NCI-H526 treated with DMSO at 0.1 percent for 48 hours (cell line): Measurements from ENCODE around the gene LRP2BP.
A peak's percentile ranks its signal among the peaks of the same experiment; 100 is the strongest.

Experiments used
- DNase-seq: peaks from one replicate; lab custom pipeline; 2025; lab: John Stamatoyannopoulos, UW

The LRP2BP gene

GRCh38 chr4:185395238-185395955 lies at the start of gene LRP2BP:
TSS of gene LRP2BP (minus strand) at chr4:185395924. CDS start at chr4:185378186, 17,738 bp downstream.
- peak; percentile 12 for DNase-seq

DNA sequence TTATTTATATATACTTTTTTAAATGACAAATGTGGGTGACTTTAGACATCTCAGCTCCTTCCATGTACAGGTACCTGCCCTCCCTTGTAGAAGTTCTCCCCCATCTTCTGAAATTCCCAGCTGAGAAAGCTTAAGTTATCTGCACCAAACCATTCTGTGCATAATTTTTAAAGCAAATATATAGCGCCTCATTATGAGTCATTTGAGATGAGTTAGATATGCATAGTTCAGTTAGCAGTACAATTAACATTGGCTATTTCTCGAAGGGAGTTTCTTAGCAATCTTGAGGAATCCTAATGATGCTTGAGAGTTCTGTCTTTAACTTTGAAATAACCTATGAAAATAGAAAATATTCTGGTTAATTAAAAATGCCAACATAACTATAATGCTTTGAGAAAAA lies 49.5 kb upstream of the LRP2BP start:
- DNase-seq = no peak

GRCh38 chr4:185441479-185441878 lies 45.8 kb upstream of the LRP2BP start:
- no peak for DNase-seq

GRCh38 chr4:185437809-185438208 lies 42.1 kb upstream of the LRP2BP start:
- DNase-seq = no peak

DNA sequence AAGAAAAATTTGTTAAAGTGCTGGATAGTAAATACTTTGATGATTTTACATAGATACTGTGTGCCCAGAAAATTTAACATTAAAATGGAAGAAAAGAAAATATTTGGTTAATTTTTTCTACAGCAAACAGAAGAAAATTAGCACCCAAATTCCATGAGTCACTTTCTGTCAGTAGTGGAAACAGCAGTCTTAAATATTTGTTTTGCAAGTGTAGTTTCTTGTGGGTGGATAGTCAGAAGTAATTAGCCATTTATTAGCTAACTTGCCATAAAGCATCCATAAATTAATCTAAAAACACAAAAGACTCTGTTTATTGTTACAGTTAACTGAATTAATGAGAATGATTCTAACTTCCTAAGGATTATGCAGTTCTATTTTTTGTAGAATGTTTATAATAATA lies 39.7 kb upstream of the LRP2BP start:
- no peak for DNase-seq

GRCh38 chr4:185429660-185430059 lies 33.9 kb upstream of the LRP2BP start:
- no peak for DNase-seq

GRCh38 chr4:185426960-185427688 lies 31.4 kb upstream of the LRP2BP start:
- DNase-seq = no peak

- DNase-seq = peak; percentile 52
Observed at GRCh38 chr4:185425647-185426352, 30.1 kb upstream of the LRP2BP start, which contains the start of gene UFSP2. TSS of gene UFSP2 (minus strand) at chr4:185425964. CDS start at chr4:185425868, 96 bp downstream.

GRCh38 chr4:185424905-185425646 lies 29.4 kb upstream of the LRP2BP start:
- DNase-seq = no peak

GRCh38 chr4:185421366-185422124 lies 25.8 kb upstream of the LRP2BP start:
- DNase-seq = no peak

DNA sequence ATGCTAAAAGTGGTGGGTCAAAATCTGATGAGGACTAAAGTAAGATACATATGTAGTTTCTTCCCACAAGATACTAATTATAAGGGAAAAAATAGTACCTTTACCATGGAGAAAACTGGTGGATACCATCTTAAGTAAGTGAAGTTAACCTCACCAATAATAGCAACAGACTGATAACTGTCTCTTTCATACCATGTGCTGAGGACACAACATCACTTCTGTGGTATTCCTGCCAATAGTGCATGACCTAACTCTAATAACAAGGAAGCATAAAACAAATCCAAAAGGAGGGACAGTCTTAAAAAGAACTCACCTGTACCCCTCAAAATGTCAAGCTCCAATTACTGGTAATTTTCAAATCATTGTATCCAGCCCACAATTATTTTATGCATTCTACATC lies 21.2 kb upstream of the LRP2BP start:
- no peak for DNase-seq

- no peak for DNase-seq
Observed at GRCh38 chr4:185412412-185412811, 16.7 kb upstream of the LRP2BP start.

GRCh38 chr4:185411849-185412248 lies 16.1 kb upstream of the LRP2BP start:
- DNase-seq = no peak

DNA sequence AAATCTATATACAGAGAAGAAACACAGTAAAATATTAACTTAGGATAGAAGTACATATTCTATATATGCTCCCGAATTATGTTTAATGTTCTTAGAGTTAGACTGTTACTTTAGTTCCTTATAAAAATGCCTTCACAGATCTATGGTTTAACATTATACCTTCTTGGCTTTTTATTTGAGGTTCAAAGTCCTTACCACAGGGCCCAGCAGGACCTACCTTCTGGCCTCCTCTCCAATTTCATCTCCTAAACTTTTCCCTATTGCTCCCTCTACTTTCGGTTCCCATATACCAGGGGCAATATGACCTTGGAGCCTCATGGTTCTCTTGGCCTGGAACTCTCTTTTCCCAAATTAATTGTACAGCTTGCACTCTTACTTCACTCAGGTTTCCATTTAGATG lies 12.7 kb upstream of the LRP2BP start:
- no peak for DNase-seq

GRCh38 chr4:185405296-185405999 lies 9.7 kb upstream of the LRP2BP start:
- DNase-seq = no peak

GRCh38 chr4:185404031-185404430 lies 8.3 kb upstream of the LRP2BP start:
- no peak for DNase-seq

GRCh38 chr4:185399466-185399865 lies 3.7 kb upstream of the LRP2BP start:
- DNase-seq = no peak

GRCh38 chr4:185398618-185399017 lies 2.9 kb upstream of the LRP2BP start:
- DNase-seq = no peak

DNA sequence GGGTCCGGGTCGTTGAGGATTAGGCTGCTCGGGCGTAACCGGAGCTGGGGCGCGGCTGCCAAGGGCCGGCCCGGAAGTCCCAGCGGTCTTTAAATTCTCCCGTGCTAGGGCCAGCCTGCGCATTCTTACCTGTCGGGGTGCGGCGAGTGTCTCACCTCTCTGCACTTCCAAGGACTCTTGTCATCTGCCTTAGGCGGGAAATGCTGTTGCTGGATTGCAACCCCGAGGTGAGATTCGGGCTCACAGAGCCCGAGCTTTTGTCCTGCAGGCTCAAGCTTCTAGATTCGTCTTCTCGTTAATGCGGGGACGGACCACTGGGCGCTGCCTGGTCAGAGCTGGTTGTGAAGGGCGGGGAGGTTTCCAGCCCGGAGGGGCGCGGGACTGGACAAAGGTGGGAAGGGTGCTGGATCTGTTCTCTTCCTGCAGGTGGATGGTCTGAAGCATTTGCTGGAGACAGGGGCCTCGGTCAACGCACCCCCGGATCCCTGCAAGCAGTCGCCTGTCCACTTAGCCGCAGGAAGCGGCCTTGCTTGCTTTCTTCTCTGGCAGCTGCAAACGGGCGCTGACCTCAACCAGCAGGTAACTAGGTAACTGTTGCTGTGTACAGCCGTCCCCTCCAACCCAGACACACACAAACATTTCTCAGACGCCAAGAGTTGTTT lies 1.1 kb upstream of the LRP2BP start, which contains the start of gene ANKRD37:
Gene ANKRD37, plus strand, starts transcription at position 118 of the 662 bp plus-strand sequence. Its CDS starts 83 bp downstream, at position 201.
- DNase-seq = no peak
